ENCODE measurements around the gene BANP.
"Not testable (repeated sequence)": the region's sequence is repeated elsewhere in the genome, so short reads cannot be mapped to it uniquely, and the experiment has no call there.

BANP gene

GRCh38 chr16:88065747-88066142 is 114.5 kb downstream of the BANP start:
- DNase-seq (ENCODE audit: low read depth, low spot score): no peak

- DNase-seq (ENCODE audit: low read depth, low spot score): no peak
These were observed 115.0 kb downstream of the BANP start for GRCh38 chr16:88066234-88066633.

GRCh38 chr16:88066680-88067529 is 115.7 kb downstream of the BANP start:
- no peak for DNase-seq (ENCODE audit: low read depth, low spot score)

GRCh38 chr16:88067530-88068411 is 116.5 kb downstream of the BANP start:
- no peak for DNase-seq (ENCODE audit: low read depth, low spot score)

GRCh38 chr16:88068476-88069396 is 117.5 kb downstream of the BANP start:
- DNase-seq (ENCODE audit: low read depth, low spot score): no peak

- DNase-seq (ENCODE audit: low read depth, low spot score): no peak
These were observed 118.3 kb downstream of the BANP start for GRCh38 chr16:88069397-88070168.

GRCh38 chr16:88070341-88070740 is 119.1 kb downstream of the BANP start:
- DNase-seq (ENCODE audit: low read depth, low spot score): no peak

- no peak for DNase-seq (ENCODE audit: low read depth, low spot score)
These were observed 119.9 kb downstream of the BANP start for GRCh38 chr16:88070989-88071625.

- DNase-seq (ENCODE audit: low read depth, low spot score): no peak
These were observed 120.7 kb downstream of the BANP start for GRCh38 chr16:88071908-88072307.

GRCh38 chr16:88072571-88073001 is 121.4 kb downstream of the BANP start:
- no peak for DNase-seq (ENCODE audit: low read depth, low spot score)

- DNase-seq (ENCODE audit: low read depth, low spot score): no peak
These were observed 122.0 kb downstream of the BANP start for GRCh38 chr16:88073201-88073721.

- DNase-seq (ENCODE audit: low read depth, low spot score): no peak
These were observed 122.8 kb downstream of the BANP start for GRCh38 chr16:88074041-88074440.

- DNase-seq (ENCODE audit: low read depth, low spot score): no peak
These were observed 125.1 kb downstream of the BANP start for GRCh38 chr16:88076211-88076931.

- DNase-seq (ENCODE audit: low read depth, low spot score): not testable (repeated sequence)
These were observed 125.7 kb downstream of the BANP start for GRCh38 chr16:88076932-88077320.

GRCh38 chr16:88077328-88078108 is 126.3 kb downstream of the BANP start:
- DNase-seq (ENCODE audit: low read depth, low spot score): no peak

GRCh38 chr16:88078111-88078775 is 127.0 kb downstream of the BANP start:
- DNase-seq (ENCODE audit: low read depth, low spot score): no peak

- no peak for DNase-seq (ENCODE audit: low read depth, low spot score)
These were observed 132.3 kb downstream of the BANP start for GRCh38 chr16:88083582-88083981.

- no peak for DNase-seq (ENCODE audit: low read depth, low spot score)
These were observed 133.6 kb downstream of the BANP start for GRCh38 chr16:88084881-88085280.

All from activated CD4-positive, CD25-positive, alpha-beta regulatory T cell treated with anti-CD3 and anti-CD28 coated beads, Interleukin-2, amount 50 U/mL, for 16 hours (primary cell).